Vagina (tissue), 2 donors: ENCODE results near the gene CDH13. TPM values are rescaled to one million over a fixed set of nuclear protein-coding genes. Genes with fewer than 3 reads are reported as not detected.

Source experiments
- DNase-seq, 2 donors: peaks; one replicate each; pipeline ENCODE4 v3.0.0-alpha.2; 2017; ENCODE audit errors: extremely low spot score in 2 of 2
- H3K27ac ChIP-seq: fragments of 200-600 bp; sonication (generic); one replicate; pipeline ENCODE4 v1.5.1; 2019
- H3K27me3 ChIP-seq: fragments of 200-600 bp; sonication (generic); one replicate; pipeline ENCODE4 v1.5.1; 2019
- H3K36me3 ChIP-seq, 2 donors: fragments of 200-600 bp; sonication (generic); one replicate each; pipeline ENCODE4 v1.5.1; 2017 to 2019
- H3K4me1 ChIP-seq: fragments of 200-600 bp; sonication (generic); one replicate; pipeline ENCODE4 v1.5.1; 2019
- H3K4me3 ChIP-seq, 2 donors: fragments of 200-600 bp; sonication (generic); 1 replicate in 1 of 2; 2 replicates in 1 of 2; pipeline ENCODE4 v1.5.1; 2016 to 2019
- H3K9me3 ChIP-seq: fragments of 200-600 bp; sonication (generic); one replicate; pipeline ENCODE4 v1.5.1; 2019
- POLR2A ChIP-seq, 2 donors: fragments of 450-650 bp; IDR thresholded peaks; one replicate each; pipeline ENCODE4 v1.6.1; 2017; ENCODE audit warnings: antibody characterized with exemption in 2 of 2, mild to moderate bottlenecking in 2 of 2, moderate library complexity in 2 of 2
- POLR2AphosphoS5 ChIP-seq, 2 donors: sonication (generic); formaldehyde crosslinking; IDR thresholded peaks; one replicate each; pipeline ENCODE4 v1.9.0; 2017; ENCODE audit warnings: antibody characterized with exemption in 2 of 2, mild to moderate bottlenecking in 2 of 2, low read depth in 1 of 2; ENCODE audit not compliant: insufficient read depth in 1 of 2
- intact Hi-C: fragments of 100-400 bp; cut with DNase I; formaldehyde crosslinking; loops from one replicate; pipeline ENCODE4 v1.15.1; 2023
- total RNA-seq: library from RNA; depleted of rRNA; stranded (reverse); fragments of >200 nt; gene quantifications from one replicate; pipeline ENCODE4 v1.2.3, GENCODE V29; 2016
- TF ChIP-seq, protein P1 (sequence below), 3 experiments: fragments of 450-650 bp in 2 of 3; fragments of 200-600 bp in 1 of 3; sonication (generic) in 1 of 3; IDR thresholded peaks; one replicate each; pipeline ENCODE4 v1.5.1; 2017 to 2019; ENCODE audit warnings: antibody characterized with exemption in 3 of 3, mild to moderate bottlenecking in 2 of 3, moderate library complexity in 2 of 3

The CDH13 gene
- total RNA-seq, 1 donor from 2014 or later: 123 TPM

DNA sequence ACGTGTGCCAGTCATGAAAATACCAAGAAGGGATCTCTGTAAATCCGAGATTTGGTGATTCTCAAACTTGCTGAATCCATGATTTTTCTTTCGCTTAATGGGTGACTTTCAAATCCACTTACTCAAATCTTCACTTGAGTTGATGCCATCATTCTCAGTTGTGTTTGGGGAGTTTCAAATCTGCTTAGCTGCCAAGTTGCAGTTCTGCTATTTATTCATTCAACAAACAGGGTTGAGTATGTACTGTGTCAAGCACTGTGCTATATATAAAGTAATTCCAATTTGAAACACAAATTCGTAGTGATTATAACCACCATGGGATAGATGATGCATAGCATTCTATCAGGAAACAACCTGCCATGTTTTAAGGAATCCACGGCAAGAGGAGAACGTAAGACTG lies 394.3 kb downstream of the CDH13 start:
- H3K4me3 ChIP-seq: no peak overlapping the region
- no peaks in the 10 kb centered on the region for H3K4me1 ChIP-seq
- H3K27ac ChIP-seq: no peak overlapping the region
- TF ChIP-seq, protein P1, sequence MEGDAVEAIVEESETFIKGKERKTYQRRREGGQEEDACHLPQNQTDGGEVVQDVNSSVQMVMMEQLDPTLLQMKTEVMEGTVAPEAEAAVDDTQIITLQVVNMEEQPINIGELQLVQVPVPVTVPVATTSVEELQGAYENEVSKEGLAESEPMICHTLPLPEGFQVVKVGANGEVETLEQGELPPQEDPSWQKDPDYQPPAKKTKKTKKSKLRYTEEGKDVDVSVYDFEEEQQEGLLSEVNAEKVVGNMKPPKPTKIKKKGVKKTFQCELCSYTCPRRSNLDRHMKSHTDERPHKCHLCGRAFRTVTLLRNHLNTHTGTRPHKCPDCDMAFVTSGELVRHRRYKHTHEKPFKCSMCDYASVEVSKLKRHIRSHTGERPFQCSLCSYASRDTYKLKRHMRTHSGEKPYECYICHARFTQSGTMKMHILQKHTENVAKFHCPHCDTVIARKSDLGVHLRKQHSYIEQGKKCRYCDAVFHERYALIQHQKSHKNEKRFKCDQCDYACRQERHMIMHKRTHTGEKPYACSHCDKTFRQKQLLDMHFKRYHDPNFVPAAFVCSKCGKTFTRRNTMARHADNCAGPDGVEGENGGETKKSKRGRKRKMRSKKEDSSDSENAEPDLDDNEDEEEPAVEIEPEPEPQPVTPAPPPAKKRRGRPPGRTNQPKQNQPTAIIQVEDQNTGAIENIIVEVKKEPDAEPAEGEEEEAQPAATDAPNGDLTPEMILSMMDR (IDR thresholded peaks at IDR 0.05): no peak
- TF ChIP-seq POLR2A (IDR thresholded peaks at IDR 0.05) (no peak), POLR2AphosphoS5 (IDR thresholded peaks at IDR 0.05; ENCODE audit: insufficient read depth in 1 of 2, low read depth in 1 of 2) (no peak)
- H3K27me3 ChIP-seq: no peaks in the 10 kb centered on the region
- intact Hi-C loops: no loop called here
- DNase-seq: no peak
- H3K36me3 ChIP-seq: no peaks in the 10 kb centered on the region
- no peaks in the 10 kb centered on the region for H3K9me3 ChIP-seq

DNA sequence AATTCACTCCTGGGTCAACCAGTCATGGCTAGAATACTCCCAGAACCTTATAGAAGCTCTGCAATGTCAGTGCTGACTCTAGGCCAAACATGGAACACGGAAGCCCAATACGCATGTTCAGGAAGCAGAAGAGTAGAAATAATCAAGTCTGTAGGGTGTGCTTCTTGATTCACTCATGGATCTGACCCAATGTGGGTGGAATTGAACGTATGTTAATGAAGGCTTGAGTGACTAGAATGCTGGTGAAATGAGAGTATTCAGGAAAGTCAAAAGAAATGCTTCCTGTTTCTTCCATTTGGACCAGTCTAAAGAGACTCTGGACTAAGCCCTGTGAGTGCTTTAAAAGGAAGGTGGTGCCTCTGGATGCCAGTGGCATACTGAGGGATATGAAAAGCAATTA lies 395.0 kb downstream of the CDH13 start:
- no peaks in the 10 kb centered on the region for H3K4me1 ChIP-seq
- TF ChIP-seq, protein P1 (IDR thresholded peaks at IDR 0.05): no peak
- TF ChIP-seq POLR2A (IDR thresholded peaks at IDR 0.05) (no peak), POLR2AphosphoS5 (IDR thresholded peaks at IDR 0.05; ENCODE audit: insufficient read depth in 1 of 2, low read depth in 1 of 2) (no peak)
- intact Hi-C loops: no loop called here

DNA sequence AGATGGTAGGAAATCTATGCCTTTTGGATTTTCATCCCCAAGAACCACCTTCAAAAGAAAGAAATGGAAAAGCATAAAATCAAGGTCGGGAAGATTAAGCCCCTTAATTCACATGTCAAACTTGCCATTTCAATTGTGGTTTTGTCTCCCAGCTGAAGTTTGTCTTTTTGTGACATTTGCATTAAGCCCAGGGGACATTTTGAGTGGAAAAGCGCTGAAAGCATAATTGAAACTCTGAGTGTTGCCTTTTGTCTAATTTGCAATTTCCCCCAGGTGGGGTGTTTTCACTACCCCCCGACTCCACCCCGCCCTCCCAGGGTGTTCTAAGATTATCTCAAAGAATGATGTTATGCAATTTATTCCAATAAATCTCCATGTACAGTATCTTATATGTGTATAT lies 396.2 kb downstream of the CDH13 start:
- no peak for DNase-seq
- H3K9me3 ChIP-seq: no peaks in the 10 kb centered on the region
- intact Hi-C loops: no loop called here

More for the DNA sequence above, 395.0 kb downstream of the CDH13 start:
- H3K27me3 ChIP-seq: no peaks in the 10 kb centered on the region
- no peak overlapping the region for H3K27ac ChIP-seq
- no peaks in the 10 kb centered on the region for H3K36me3 ChIP-seq
- no peak overlapping the region for H3K4me3 ChIP-seq
- no peaks in the 10 kb centered on the region for H3K9me3 ChIP-seq
- DNase-seq: no peak

DNA sequence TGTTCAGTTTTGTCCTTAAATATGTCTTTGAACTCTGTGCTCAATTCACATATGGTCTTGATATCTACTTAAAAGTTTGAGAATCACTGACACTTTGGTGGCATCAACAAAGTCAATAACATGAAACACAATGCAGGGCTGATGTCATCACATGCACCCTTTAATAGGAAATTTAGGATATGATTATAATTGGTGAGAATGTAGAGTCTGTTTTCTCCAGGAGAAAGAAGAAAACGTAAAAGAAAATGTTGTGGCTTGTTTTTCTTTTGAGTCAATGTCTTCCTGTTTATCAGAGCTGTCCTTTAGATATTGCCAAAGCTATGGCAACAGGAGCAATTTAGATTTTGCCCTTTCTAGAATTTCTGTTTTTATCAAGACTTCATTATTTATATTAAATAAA lies 396.9 kb downstream of the CDH13 start:
- Histone ChIP-seq H3K9me3 (no peaks in the 10 kb centered on the region), H3K4me3 (no peak overlapping the region), H3K4me1 (no peaks in the 10 kb centered on the region), H3K27ac (no peak overlapping the region), H3K27me3 (no peaks in the 10 kb centered on the region), H3K36me3 (no peaks in the 10 kb centered on the region)
- intact Hi-C loops: no loop called here
- no peak for DNase-seq
- no peak for TF ChIP-seq POLR2AphosphoS5 (IDR thresholded peaks at IDR 0.05; ENCODE audit: insufficient read depth in 1 of 2, low read depth in 1 of 2)
- TF ChIP-seq POLR2A (IDR thresholded peaks at IDR 0.05): no peak
- TF ChIP-seq, protein P1 (IDR thresholded peaks at IDR 0.05): no peak

More for the DNA sequence above, 396.2 kb downstream of the CDH13 start:
- Histone ChIP-seq H3K4me1 (no peaks in the 10 kb centered on the region), H3K4me3 (no peak overlapping the region), H3K27ac (no peak overlapping the region), H3K36me3 (no peaks in the 10 kb centered on the region), H3K27me3 (no peaks in the 10 kb centered on the region)
- TF ChIP-seq POLR2A (IDR thresholded peaks at IDR 0.05) (no peak), POLR2AphosphoS5 (IDR thresholded peaks at IDR 0.05; ENCODE audit: insufficient read depth in 1 of 2, low read depth in 1 of 2) (no peak)
- TF ChIP-seq, protein P1 (IDR thresholded peaks at IDR 0.05): no peak

DNA sequence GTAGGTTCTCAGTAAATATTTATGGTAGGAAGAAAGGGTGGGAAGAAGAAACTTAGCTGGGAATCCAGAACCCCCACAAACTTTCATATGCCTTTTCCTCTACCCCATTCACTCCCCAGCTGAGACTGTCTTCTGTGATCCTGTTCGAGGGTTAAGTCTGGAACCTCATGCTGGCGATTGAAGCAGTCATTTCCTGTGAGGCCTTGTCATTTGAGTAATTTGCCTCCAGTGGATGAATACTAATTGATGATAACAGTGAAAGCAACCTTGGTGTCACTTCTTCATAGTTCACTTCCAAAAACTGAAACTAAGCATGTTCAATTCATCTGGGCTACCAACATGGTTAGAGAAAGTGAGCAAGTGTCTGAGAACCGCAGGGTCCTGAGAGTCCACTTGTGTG lies 401.2 kb downstream of the CDH13 start:
- H3K4me1 ChIP-seq: no peaks in the 10 kb centered on the region
- no peaks in the 10 kb centered on the region for H3K9me3 ChIP-seq
- H3K27me3 ChIP-seq: no peaks in the 10 kb centered on the region
- H3K36me3 ChIP-seq: no peaks in the 10 kb centered on the region
- DNase-seq: no peak
- intact Hi-C loops: no loop called here
- H3K4me3 ChIP-seq: no peak overlapping the region
- TF ChIP-seq POLR2AphosphoS5 (IDR thresholded peaks at IDR 0.05; ENCODE audit: insufficient read depth in 1 of 2, low read depth in 1 of 2): no peak
- no peak for TF ChIP-seq POLR2A (IDR thresholded peaks at IDR 0.05)
- TF ChIP-seq, protein P1 (IDR thresholded peaks at IDR 0.05): no peak
- no peak overlapping the region for H3K27ac ChIP-seq
